Liver (tissue), 9 donors: Measurements from ENCODE around the gene NEK6. TPM values are rescaled to one million over a fixed set of nuclear protein-coding genes. Genes with fewer than 3 reads are reported as not detected.

Experiments
- DNase-seq: peaks from one replicate; pipeline ENCODE4 v3.0.0-alpha.2; 2017; ENCODE audit warnings: low spot score
- H3K27ac ChIP-seq, 2 donors: one replicate each; pipeline ENCODE4 v1.7.0; 2013; ENCODE audit warnings: inconsistent platforms in 2 of 2, low read length in 2 of 2, control low read depth in 1 of 2, low read depth in 1 of 2, mild to moderate bottlenecking in 1 of 2
- H3K27me3 ChIP-seq, 4 donors: one replicate each; pipeline versions ENCODE4 v1.6.1 to v1.7.0; 2013; ENCODE audit warnings: low read length in 3 of 4, inconsistent platforms in 1 of 4, mild to moderate bottlenecking in 1 of 4, moderate library complexity in 1 of 4; ENCODE audit not compliant: control insufficient read depth in 4 of 4, insufficient read depth in 4 of 4
- H3K36me3 ChIP-seq, 4 donors: one replicate each; pipeline versions ENCODE4 v1.6.1 to v1.7.0; 2013; ENCODE audit warnings: low read length in 3 of 4, mild to moderate bottlenecking in 3 of 4, low read depth in 1 of 4, moderate library complexity in 1 of 4; ENCODE audit not compliant: control insufficient read depth in 4 of 4, insufficient read depth in 3 of 4
- H3K4me1 ChIP-seq, 4 donors: one replicate each; pipeline versions ENCODE4 v1.6.1 to v1.7.0; 2013; ENCODE audit warnings: low read length in 3 of 4, mild to moderate bottlenecking in 3 of 4, moderate library complexity in 1 of 4; ENCODE audit not compliant: control insufficient read depth in 4 of 4, insufficient read depth in 4 of 4
- H3K4me3 ChIP-seq, 3 donors: one replicate each; pipeline versions ENCODE4 v1.6.1 to v1.7.0; 2013; ENCODE audit warnings: low read length in 3 of 3, control low read depth in 1 of 3, low read depth in 1 of 3, mild to moderate bottlenecking in 1 of 3
- H3K9ac ChIP-seq, 2 donors: one replicate each; pipeline ENCODE4 v1.7.0; 2013; ENCODE audit warnings: low read length in 2 of 2, mild to moderate bottlenecking in 2 of 2, moderate library complexity in 2 of 2, control low read depth in 1 of 2, low read depth in 1 of 2
- H3K9me3 ChIP-seq, 4 donors: one replicate each; pipeline versions ENCODE4 v1.6.1 to v1.7.0; 2013; ENCODE audit warnings: low read length in 3 of 4; ENCODE audit not compliant: control insufficient read depth in 4 of 4
- ATF3 ChIP-seq: IDR thresholded peaks from 2 replicates; pipeline ENCODE4 v1.6.1; 2016; ENCODE audit warnings: antibody characterized with exemption
- CTCF ChIP-seq: fragments of 150-350 bp; IDR thresholded peaks from 2 replicates; pipeline ENCODE4 v1.5.1; 2017; ENCODE audit warnings: improper control_type of control experiment, low read depth, low read length; ENCODE audit not compliant: missing input control
- EGR1 ChIP-seq, 2 donors: IDR thresholded peaks; 2 replicates each; pipeline ENCODE4 v1.6.1; 2016 to 2018; ENCODE audit warnings: antibody characterized with exemption in 2 of 2, low read depth in 2 of 2
- FOXA1 ChIP-seq: IDR thresholded peaks from 2 replicates; pipeline ENCODE4 v1.6.1; 2016; ENCODE audit warnings: antibody characterized with exemption
- FOXA2 ChIP-seq: IDR thresholded peaks from 2 replicates; pipeline ENCODE4 v1.6.1; 2016; ENCODE audit warnings: antibody characterized with exemption
- GABPA ChIP-seq, 2 donors: IDR thresholded peaks in 1 of 2; conservative IDR thresholded peaks in 1 of 2; 2 replicates each; pipeline ENCODE4 v1.6.1; 2016; ENCODE audit warnings: antibody characterized with exemption in 2 of 2, mild to moderate bottlenecking in 1 of 2, moderate library complexity in 1 of 2
- HNF4A ChIP-seq, 2 donors: conservative IDR thresholded peaks; 2 replicates each; pipeline ENCODE4 v1.6.1; 2016; ENCODE audit warnings: antibody characterized with exemption in 2 of 2, mild to moderate bottlenecking in 2 of 2
- HNF4G ChIP-seq: IDR thresholded peaks from 2 replicates; pipeline ENCODE4 v1.6.1; 2016; ENCODE audit warnings: antibody characterized with exemption
- JUND ChIP-seq, 2 donors: IDR thresholded peaks; 2 replicates each; pipeline ENCODE4 v1.6.1; 2016; ENCODE audit warnings: antibody characterized with exemption in 2 of 2
- MAX ChIP-seq: IDR thresholded peaks from 2 replicates; pipeline ENCODE4 v1.6.1; 2016; ENCODE audit warnings: antibody characterized with exemption
- NR2F2 ChIP-seq: IDR thresholded peaks from 2 replicates; pipeline ENCODE4 v1.6.1; 2016; ENCODE audit warnings: antibody characterized with exemption
- RAD21 ChIP-seq, 2 donors: IDR thresholded peaks; 2 replicates each; pipeline ENCODE4 v1.6.1; 2016; ENCODE audit warnings: antibody characterized with exemption in 2 of 2, mild to moderate bottlenecking in 2 of 2
- REST ChIP-seq: IDR thresholded peaks from 2 replicates; pipeline ENCODE4 v1.6.1; 2016; ENCODE audit warnings: antibody characterized with exemption, mild to moderate bottlenecking
- RXRA ChIP-seq, 2 donors: IDR thresholded peaks; 2 replicates each; pipeline ENCODE4 v1.6.1; 2017 to 2018; ENCODE audit warnings: antibody characterized with exemption in 2 of 2, mild to moderate bottlenecking in 1 of 2
- SP1 ChIP-seq: IDR thresholded peaks from 2 replicates; pipeline ENCODE4 v1.6.1; 2018; ENCODE audit warnings: antibody characterized with exemption, mild to moderate bottlenecking
- TAF1 ChIP-seq: conservative IDR thresholded peaks from 2 replicates; pipeline ENCODE4 v1.6.1; 2016; ENCODE audit warnings: antibody characterized with exemption, mild to moderate bottlenecking
- YY1 ChIP-seq: IDR thresholded peaks from 2 replicates; pipeline ENCODE4 v1.6.1; 2016; ENCODE audit warnings: antibody characterized with exemption, mild to moderate bottlenecking
- WGBS: extraction: QIAGEN DNeasy Blood & Tissue Kit; methylation state at CpG from one replicate; pipeline ENCODE4 v1.1.7; 2013; 5-methylcytosine and 5-hydroxymethylcytosine counted together
- polyA plus RNA-seq, 2 donors: library from polyadenylated mRNA; stranded (reverse) in 1 of 2; unstranded in 1 of 2; fragments of 200-250 nt in 1 of 2; fragments of >200 nt in 1 of 2; fragmentation: Nextera tagmentation in 1 of 2; extraction: Ambion mirVana in 1 of 2; gene quantifications; one replicate each; pipeline versions ENCODE4 v1.2.1 to v1.2.3, GENCODE V29; 2013 to 2015
- total RNA-seq, 2 donors: library from RNA; depleted of rRNA; stranded (reverse); fragments of >200 nt; gene quantifications; one replicate each; pipeline ENCODE4 v1.2.3, GENCODE V29; 2014
- donor health status: healthy.
- donor health status: healthy.
- donor health status: healthy.
- donor health status: healthy.
- donor health status: healthy.

NEK6 gene
- total and polyA plus RNA-seq, 4 donors = 32.5 to 49.7 (median 42.5) TPM

GRCh38 chr9:124306098-124306735, 48.5 kb downstream of the NEK6 start:
- TF ChIP-seq RXRA (IDR thresholded peaks at IDR 0.05) (no peak), REST (no peak), TAF1 (no peak), HNF4G (no peak), CTCF (no peak), JUND (IDR thresholded peaks at IDR 0.05) (no peak), FOXA1 (no peak), EGR1 (IDR thresholded peaks at IDR 0.05; ENCODE audit: low read depth in 2 of 2) (no peak), FOXA2 (no peak), HNF4A (conservative IDR thresholded peaks at IDR 0.05) (no peak), RAD21 (IDR thresholded peaks at IDR 0.05) (no peak), SP1 (no peak), ATF3 (no peak), MAX (no peak)
- no peaks in the 10 kb centered on the region for H3K27me3 ChIP-seq
- no peak overlapping the region for H3K27ac ChIP-seq
- no peak overlapping the region for H3K4me3 ChIP-seq
- no peak overlapping the region for H3K9ac ChIP-seq
- H3K4me1 ChIP-seq = no peaks in the 10 kb centered on the region
- peaks cover 9 to 51% (median 25%) of the 10 kb centered on the region in 4 donors for H3K36me3 ChIP-seq
- DNase-seq = no peak
- H3K9me3 ChIP-seq = no peaks in the 10 kb centered on the region
- WGBS = 85% methylated on average over 13 of the region's 13 CpGs

- H3K9me3 ChIP-seq = no peaks in the 10 kb centered on the region
- no peak overlapping the region for H3K9ac ChIP-seq
- no peaks in the 10 kb centered on the region for H3K4me1 ChIP-seq
- no peak overlapping the region for H3K4me3 ChIP-seq
- no peak overlapping the region for H3K27ac ChIP-seq
- peaks cover 9 to 43% (median 18%) of the 10 kb centered on the region in 4 donors for H3K36me3 ChIP-seq
- no peaks in the 10 kb centered on the region for H3K27me3 ChIP-seq
- WGBS = 93% methylated on average over 24 of the region's 24 CpGs
- no peak for DNase-seq
- TF ChIP-seq EGR1 (IDR thresholded peaks at IDR 0.05; ENCODE audit: low read depth in 2 of 2) (no peak), TAF1 (no peak), JUND (IDR thresholded peaks at IDR 0.05) (no peak), ATF3 (no peak), REST (no peak), FOXA1 (no peak), RXRA (IDR thresholded peaks at IDR 0.05) (no peak), MAX (no peak), YY1 (no peak), HNF4A (conservative IDR thresholded peaks at IDR 0.05) (no peak), GABPA (IDR thresholded peaks at IDR 0.05 in 1 of 2, conservative IDR thresholded peaks at IDR 0.05 in 1 of 2) (no peak), HNF4G (no peak), RAD21 (IDR thresholded peaks at IDR 0.05) (no peak), FOXA2 (no peak), CTCF (no peak), SP1 (no peak), NR2F2 (no peak)
Observed at GRCh38 chr9:124307379-124308030, 49.8 kb downstream of the NEK6 start.
